ENCODE measurements around the gene SNCB.

Gene SNCB

GRCh38 chr5:176629853-176630680, at the start of gene SNCB, which contains the start of gene EIF4E1B:
Gene SNCB (minus strand): TSS chr5:176630534. CDS start chr5:176629654, 880 bp downstream.
Gene EIF4E1B (plus strand): TSS chr5:176630675. CDS start chr5:176642788, 12,113 bp downstream.
- peak; percentile 22 for DNase-seq (ENCODE audit: low read depth)

- DNase-seq (ENCODE audit: low read depth) = no peak
Observed at GRCh38 chr5:176679365-176680225, 49.3 kb upstream of the SNCB start.

- DNase-seq (ENCODE audit: low read depth) = no peak
Observed at GRCh38 chr5:176678584-176678983, 48.2 kb upstream of the SNCB start.

GRCh38 chr5:176677209-176677939, 47.0 kb upstream of the SNCB start:
- no peak for DNase-seq (ENCODE audit: low read depth)

- DNase-seq (ENCODE audit: low read depth) = peak; percentile 41
Observed at GRCh38 chr5:176676361-176676824, 46.1 kb upstream of the SNCB start.

GRCh38 chr5:176675676-176676360, 45.5 kb upstream of the SNCB start:
- no peak for DNase-seq (ENCODE audit: low read depth)

GRCh38 chr5:176674799-176675198, 44.5 kb upstream of the SNCB start:
- DNase-seq (ENCODE audit: low read depth) = no peak

GRCh38 chr5:176673651-176674583, 43.6 kb upstream of the SNCB start:
- DNase-seq (ENCODE audit: low read depth) = no peak

GRCh38 chr5:176671890-176672747, 41.8 kb upstream of the SNCB start:
- DNase-seq (ENCODE audit: low read depth) = no peak

- DNase-seq (ENCODE audit: low read depth) = no peak
Observed at GRCh38 chr5:176671399-176671798, 41.1 kb upstream of the SNCB start.

GRCh38 chr5:176670449-176670848, 40.1 kb upstream of the SNCB start:
- DNase-seq (ENCODE audit: low read depth) = no peak

GRCh38 chr5:176667637-176668036, 37.3 kb upstream of the SNCB start:
- DNase-seq (ENCODE audit: low read depth) = no peak

- no peak for DNase-seq (ENCODE audit: low read depth)
Observed at GRCh38 chr5:176665517-176665916, 35.2 kb upstream of the SNCB start.

- no peak for DNase-seq (ENCODE audit: low read depth)
Observed at GRCh38 chr5:176664886-176665285, 34.6 kb upstream of the SNCB start.

- no peak for DNase-seq (ENCODE audit: low read depth)
Observed at GRCh38 chr5:176664479-176664878, 34.1 kb upstream of the SNCB start.

GRCh38 chr5:176663566-176663965, 33.2 kb upstream of the SNCB start:
- no peak for DNase-seq (ENCODE audit: low read depth)

GRCh38 chr5:176662371-176663333, 32.3 kb upstream of the SNCB start:
- no peak for DNase-seq (ENCODE audit: low read depth)

GRCh38 chr5:176661676-176662075, 31.3 kb upstream of the SNCB start:
- DNase-seq (ENCODE audit: low read depth) = no peak
